GM21825 (cell line): ENCODE measurements around the gene CLCA1.

Experiments used
- ATAC-seq: cut with Tn5 transposase; IDR thresholded peaks from one replicate; pipeline ENCODE4 v1.9.1; 2021; ENCODE audit warnings: mild to moderate bottlenecking, moderate library complexity; ENCODE audit not compliant: unreplicated experiment

The CLCA1 gene

GRCh38 chr1:86503406-86504136 is 34.8 kb downstream of the CLCA1 start:
- no peak for ATAC-seq

- ATAC-seq = no peak
These were observed 35.4 kb downstream of the CLCA1 start for GRCh38 chr1:86504137-86504479.

- ATAC-seq = no peak
These were observed 36.3 kb downstream of the CLCA1 start for GRCh38 chr1:86504895-86505563.

- no peak for ATAC-seq
These were observed 36.8 kb downstream of the CLCA1 start for GRCh38 chr1:86505564-86505902.

GRCh38 chr1:86507935-86508582 is 39.3 kb downstream of the CLCA1 start:
- no peak for ATAC-seq

GRCh38 chr1:86508583-86508969 is 39.8 kb downstream of the CLCA1 start:
- no peak for ATAC-seq

- no peak for ATAC-seq
These were observed 46.9 kb downstream of the CLCA1 start for GRCh38 chr1:86515597-86515996.

GRCh38 chr1:86516335-86516734 is 47.6 kb downstream of the CLCA1 start:
- ATAC-seq = no peak

GRCh38 chr1:86517336-86517735 is 48.6 kb downstream of the CLCA1 start:
- no peak for ATAC-seq

GRCh38 chr1:86520789-86521521 is 52.2 kb downstream of the CLCA1 start:
- no peak for ATAC-seq

GRCh38 chr1:86521522-86521891 is 52.8 kb downstream of the CLCA1 start:
- no peak for ATAC-seq

- ATAC-seq = no peak
These were observed 53.5 kb downstream of the CLCA1 start for GRCh38 chr1:86522240-86522639.

GRCh38 chr1:86523670-86524354 is 55.1 kb downstream of the CLCA1 start:
- no peak for ATAC-seq

- no peak for ATAC-seq
These were observed 58.6 kb downstream of the CLCA1 start for GRCh38 chr1:86527306-86527705.

- no peak for ATAC-seq
These were observed 61.6 kb downstream of the CLCA1 start for GRCh38 chr1:86530211-86530845.

GRCh38 chr1:86537928-86538695 is 69.4 kb downstream of the CLCA1 start:
- no peak for ATAC-seq

GRCh38 chr1:86538775-86539174 is 70.0 kb downstream of the CLCA1 start:
- no peak for ATAC-seq

GRCh38 chr1:86541859-86542258 is 73.1 kb downstream of the CLCA1 start:
- no peak for ATAC-seq

GRCh38 chr1:86542631-86543030 is 73.9 kb downstream of the CLCA1 start:
- no peak for ATAC-seq

- no peak for ATAC-seq
These were observed 78.1 kb downstream of the CLCA1 start, which contains the start of gene CLCA4 for GRCh38 chr1:86546787-86547221. Gene CLCA4, plus strand, starts transcription at chr1:86547078. Its CDS starts 42 bp downstream, at chr1:86547120.
